OCI-LY7 (cell line): ENCODE measurements around the gene COL2A1. TPM values are rescaled to one million over a fixed set of nuclear protein-coding genes. Genes with fewer than 3 reads are reported as not detected.

Experiments used
- BruUV-seq: library from RNA; stranded (reverse); fragments of 400-500 nt; replicated peaks from 2 replicates; lab custom pipeline; 2021; lab: Mats Ljungman, UMichigan
- CTCF ChIA-PET: fragments of 300-600 bp; sonication (Branson Sonifier 250); formaldehyde crosslinking; loops from one replicate; lab custom pipeline; 2022; ENCODE audit warnings: antibody characterized with exemption; ENCODE audit not compliant: unreplicated experiment; lab: Charles Lee
- POLR2A ChIA-PET: fragments of 300-600 bp; sonication (Branson Sonifier 250); formaldehyde crosslinking; loops from one replicate; lab custom pipeline; 2022; ENCODE audit warnings: antibody characterized with exemption; lab: Charles Lee
- DNase-seq: peaks from one replicate; pipeline ENCODE4 v3.0.0-alpha.2; 2015; ENCODE audit warnings: low spot score
- H2AFZ ChIP-seq: fragments of 200-600 bp; sonication (generic), shearing (Covaris generic); 2 replicates; pipeline ENCODE4 v1.6.1; 2014; ENCODE audit warnings: mild to moderate bottlenecking, antibody characterized with exemption, low read length, moderate library complexity
- H3K27ac ChIP-seq: fragments of 200-600 bp; sonication (generic); 2 replicates; pipeline ENCODE4 v1.5.1; 2014; ENCODE audit warnings: mixed run types, low read depth, mild to moderate bottlenecking, moderate library complexity, low read length, inconsistent platforms; ENCODE audit not compliant: poor library complexity, severe bottlenecking
- H3K36me3 ChIP-seq: fragments of 200-600 bp; sonication (generic); 2 replicates; pipeline ENCODE4 v1.6.1; 2014; ENCODE audit warnings: mild to moderate bottlenecking, antibody characterized with exemption, low read length, moderate library complexity, mixed read lengths; ENCODE audit not compliant: insufficient read depth
- H3K4me1 ChIP-seq: fragments of 200-600 bp; sonication (generic); 2 replicates; pipeline ENCODE4 v1.5.1; 2014; ENCODE audit warnings: mild to moderate bottlenecking, low read length; ENCODE audit not compliant: insufficient read depth, poor library complexity, severe bottlenecking
- H3K4me2 ChIP-seq: fragments of 200-600 bp; sonication (generic); 2 replicates; pipeline ENCODE4 v1.6.1; 2014; ENCODE audit warnings: mild to moderate bottlenecking, low read length
- H3K4me3 ChIP-seq: fragments of 200-600 bp; sonication (generic); 2 replicates; pipeline ENCODE4 v1.5.1; 2014; ENCODE audit warnings: mild to moderate bottlenecking, low read depth, low read length; ENCODE audit not compliant: poor library complexity, severe bottlenecking
- H3K79me2 ChIP-seq: fragments of 200-600 bp; sonication (generic); 2 replicates; pipeline ENCODE4 v1.6.1; 2016; ENCODE audit warnings: low read depth, mild to moderate bottlenecking, low read length, moderate library complexity, mixed read lengths; ENCODE audit not compliant: insufficient read depth
- H3K9me2 ChIP-seq: fragments of 200-600 bp; sonication (generic); 2 replicates; pipeline ENCODE4 v1.6.1; 2016; ENCODE audit warnings: mild to moderate bottlenecking, low read length, mixed read lengths; ENCODE audit not compliant: insufficient read depth
- H3K9me3 ChIP-seq: fragments of 200-600 bp; sonication (generic); 2 replicates; pipeline ENCODE4 v1.6.1; 2014; ENCODE audit warnings: mild to moderate bottlenecking, mixed run types, low read length, mixed read lengths
- H4K20me1 ChIP-seq: fragments of 200-600 bp; sonication (generic); 2 replicates; pipeline ENCODE4 v1.6.1; 2014; ENCODE audit warnings: mild to moderate bottlenecking, antibody characterized with exemption, low read length, moderate library complexity, mixed read lengths; ENCODE audit not compliant: insufficient read depth
- CTCF ChIP-seq: fragments of 200-600 bp; sonication (generic); conservative IDR thresholded peaks from 2 replicates; pipeline ENCODE4 v1.5.1; 2014; ENCODE audit warnings: mild to moderate bottlenecking, antibody characterized with exemption, low read length, moderate library complexity, mixed read lengths
- EZH2phosphoT487 ChIP-seq: fragments of 200-600 bp; sonication (generic); IDR thresholded peaks from 2 replicates; pipeline ENCODE4 v1.6.1; 2018; ENCODE audit warnings: low read depth, borderline replicate concordance, mild to moderate bottlenecking, mixed run types, antibody characterized with exemption, low read length, moderate library complexity, mixed read lengths
- intact Hi-C: fragments of 100-400 bp; cut with micrococcal nuclease; formaldehyde crosslinking; loops from one replicate; pipeline ENCODE4 v1.10.0; 2022; ENCODE audit not compliant: unreplicated experiment
- total RNA-seq, 2 experiments: library from RNA; depleted of rRNA in 1 of 2; stranded (reverse); fragments of >200 nt in 1 of 2; shearing (Covaris generic) in 1 of 2; gene quantifications; 2 replicates each; pipeline ENCODE4 v1.2.3, GENCODE V29; 2014 to 2022

Gene COL2A1
- total RNA-seq, 2 experiments from 2014 or later, result 0.08 TPM; not detected in 1

GRCh38 chr12:47975816-47976215, 28.5 kb downstream of the COL2A1 start:
- no peak for TF ChIP-seq EZH2phosphoT487
- TF ChIP-seq CTCF, result no peak
- Histone ChIP-seq H3K4me1 (no peaks in the 10 kb centered on the region), H3K4me3 (no peak overlapping the region), H3K79me2 (no peaks in the 10 kb centered on the region), H3K36me3 (no peaks in the 10 kb centered on the region), H3K9me3 (no peaks in the 10 kb centered on the region), H3K9me2 (no peaks in the 10 kb centered on the region), H3K27ac (no peak overlapping the region), H3K4me2 (no peak overlapping the region), H2AFZ (no peak overlapping the region), H4K20me1 (no peaks in the 10 kb centered on the region)
- intact Hi-C loops, result no loop called here
- no peak for DNase-seq
- ChIA-PET POLR2A (interaction anchor here (1.1 kb wide), 1 partner anchor 10 kb away, joined by 3 read pairs; no protein-coding TSS in a partner anchor), CTCF (interaction anchor here (1.3 kb wide), 1 partner anchor 11 kb away, joined by 3 read pairs; no protein-coding TSS in a partner anchor)
- BruUV-seq, result no TSS peak

- ChIA-PET POLR2A (no interaction called here), CTCF (no interaction called here)
- Histone ChIP-seq H4K20me1 (no peaks in the 10 kb centered on the region), H2AFZ (no peak overlapping the region), H3K27ac (no peak overlapping the region), H3K9me2 (no peaks in the 10 kb centered on the region), H3K4me2 (no peak overlapping the region), H3K36me3 (no peaks in the 10 kb centered on the region), H3K4me3 (no peak overlapping the region), H3K9me3 (no peaks in the 10 kb centered on the region), H3K79me2 (no peaks in the 10 kb centered on the region), H3K4me1 (no peaks in the 10 kb centered on the region)
- no peak for TF ChIP-seq EZH2phosphoT487
- TF ChIP-seq CTCF, result no peak
- DNase-seq, result no peak
- intact Hi-C loops, result no loop called here
- no TSS peak for BruUV-seq
Measured at GRCh38 chr12:47975036-47975620, 29.1 kb downstream of the COL2A1 start.

- no peak for TF ChIP-seq EZH2phosphoT487
- H2AFZ ChIP-seq, result no peak overlapping the region
Measured at GRCh38 chr12:47973870-47974269, 30.4 kb downstream of the COL2A1 start.

More at GRCh38 chr12:47973870-47974269, 30.4 kb downstream of the COL2A1 start:
- Histone ChIP-seq H3K9me3 (no peaks in the 10 kb centered on the region), H3K4me3 (no peak overlapping the region), H4K20me1 (no peaks in the 10 kb centered on the region), H3K4me1 (no peaks in the 10 kb centered on the region), H3K36me3 (peaks cover 7% of the 10 kb centered on the region; the same call in 1 of the 2 replicates), H3K27ac (no peak overlapping the region), H3K9me2 (no peaks in the 10 kb centered on the region), H3K4me2 (no peak overlapping the region), H3K79me2 (no peaks in the 10 kb centered on the region)
- CTCF ChIA-PET, result no interaction called here
- BruUV-seq, result no TSS peak
- intact Hi-C loops, result no loop called here
- POLR2A ChIA-PET, result no interaction called here
- no peak for DNase-seq
